Neuronal stem cell (in vitro differentiated cells): ENCODE data around the gene ANO6.
A peak's percentile ranks its signal among the peaks of the same experiment; 100 is the strongest.

Experiments used
- DNase-seq: peaks from one replicate; pipeline ENCODE4 v3.0.0-alpha.2; 2013; ENCODE audit warnings: low spot score
- H2AFZ ChIP-seq: one replicate; pipeline ENCODE4 v1.6.1; 2013; ENCODE audit warnings: mild to moderate bottlenecking, low read length, inconsistent platforms
- H2AK5ac ChIP-seq: 2 replicates; pipeline ENCODE4 v1.6.1; 2013; ENCODE audit warnings: low read depth, mild to moderate bottlenecking, inconsistent platforms, low read length, moderate library complexity, mixed read lengths
- H2BK120ac ChIP-seq: 2 replicates; pipeline ENCODE4 v1.6.1; 2013; ENCODE audit warnings: low read depth, mild to moderate bottlenecking, inconsistent platforms, low read length, moderate library complexity, mixed read lengths
- H2BK12ac ChIP-seq: one replicate; pipeline ENCODE4 v1.6.1; 2013; ENCODE audit warnings: low read length, inconsistent platforms
- H2BK15ac ChIP-seq: 2 replicates; pipeline ENCODE4 v1.6.1; 2013; ENCODE audit warnings: mild to moderate bottlenecking, low read length, inconsistent platforms, mixed read lengths
- H2BK5ac ChIP-seq: one replicate; pipeline ENCODE4 v1.6.1; 2013; ENCODE audit warnings: inconsistent platforms, mild to moderate bottlenecking, low read length, moderate library complexity
- H3K14ac ChIP-seq: one replicate; pipeline ENCODE4 v1.6.1; 2013; ENCODE audit warnings: low read length, inconsistent platforms
- H3K18ac ChIP-seq: 2 replicates; pipeline ENCODE4 v1.6.1; 2013; ENCODE audit warnings: low read length, inconsistent platforms
- H3K23ac ChIP-seq: 2 replicates; pipeline ENCODE4 v1.6.1; 2013; ENCODE audit warnings: low read depth, mild to moderate bottlenecking, mixed read lengths, low read length, inconsistent platforms; ENCODE audit not compliant: poor library complexity
- H3K27ac ChIP-seq: replicated peaks from 3 replicates; pipeline ENCODE4 v1.5.1; 2013; ENCODE audit warnings: low read length, inconsistent platforms
- H3K27me3 ChIP-seq, 3 experiments: 2 replicates each; pipeline ENCODE4 v1.6.1; 2013; ENCODE audit warnings: low read length in 3 of 3, mild to moderate bottlenecking in 2 of 3, inconsistent platforms in 1 of 3, low read depth in 1 of 3, mixed read lengths in 1 of 3, moderate library complexity in 1 of 3; ENCODE audit not compliant: control insufficient read depth in 3 of 3, insufficient read depth in 3 of 3
- H3K36me3 ChIP-seq, 2 donors: replicated peaks in 1 of 2; 2 replicates each; pipeline ENCODE4 v1.6.1; 2013; ENCODE audit warnings: low read length in 2 of 2; ENCODE audit not compliant: control insufficient read depth in 2 of 2, insufficient read depth in 2 of 2
- H3K4ac ChIP-seq: 2 replicates; pipeline ENCODE4 v1.6.1; 2013; ENCODE audit warnings: inconsistent platforms, mild to moderate bottlenecking, low read length, moderate library complexity
- H3K4me1 ChIP-seq, 2 donors: 1 replicate in 1 of 2; 2 replicates in 1 of 2; pipeline ENCODE4 v1.6.1; 2013; ENCODE audit warnings: low read length in 2 of 2, low read depth in 1 of 2; ENCODE audit not compliant: control insufficient read depth in 2 of 2, insufficient read depth in 1 of 2
- H3K4me2 ChIP-seq: one replicate; pipeline ENCODE4 v1.6.1; 2013; ENCODE audit warnings: mild to moderate bottlenecking, low read length, inconsistent platforms; ENCODE audit not compliant: insufficient read depth, poor library complexity, severe bottlenecking
- H3K4me3 ChIP-seq, 2 donors: 2 replicates each; pipeline ENCODE4 v1.5.1; 2013; ENCODE audit warnings: low read length in 2 of 2, mild to moderate bottlenecking in 2 of 2, inconsistent platforms in 1 of 2, moderate library complexity in 1 of 2
- H3K79me1 ChIP-seq: one replicate; pipeline ENCODE4 v1.6.1; 2013; ENCODE audit warnings: low read depth, mild to moderate bottlenecking, inconsistent platforms, low read length, moderate library complexity
- H3K9ac ChIP-seq: one replicate; pipeline ENCODE4 v1.6.1; 2013; ENCODE audit warnings: mild to moderate bottlenecking, low read depth, low read length, inconsistent platforms; ENCODE audit not compliant: poor library complexity
- H3K9me3 ChIP-seq, 2 donors: replicated peaks in 1 of 2; 2 replicates each; pipeline versions ENCODE3 to v1.6.1; 2013; ENCODE audit warnings: low read length in 2 of 2, mild to moderate bottlenecking in 2 of 2, inconsistent platforms in 1 of 2, low read depth in 1 of 2, mixed read lengths in 1 of 2, moderate library complexity in 1 of 2; ENCODE audit not compliant: control insufficient read depth in 2 of 2, insufficient read depth in 1 of 2
- H4K8ac ChIP-seq: one replicate; pipeline ENCODE4 v1.6.1; 2013; ENCODE audit warnings: low read depth, mild to moderate bottlenecking, inconsistent platforms, low read length, moderate library complexity
- H4K91ac ChIP-seq: one replicate; pipeline ENCODE4 v1.6.1; 2013; ENCODE audit warnings: low read length, low read depth, mild to moderate bottlenecking, inconsistent platforms; ENCODE audit not compliant: poor library complexity
- WGBS, 2 donors: extraction: QIAGEN DNeasy Blood & Tissue Kit; methylation state at CpG; one replicate each; pipeline ENCODE4 v1.1.7; 2013; ENCODE audit warnings: missing lambda C conversion rate in 2 of 2, mixed read lengths in 1 of 2; ENCODE audit not compliant: insufficient read length in 2 of 2, insufficient replicate concordance in 1 of 2; ENCODE audit errors: extremely low coverage in 2 of 2; 5-methylcytosine and 5-hydroxymethylcytosine counted together

Gene ANO6

DNA sequence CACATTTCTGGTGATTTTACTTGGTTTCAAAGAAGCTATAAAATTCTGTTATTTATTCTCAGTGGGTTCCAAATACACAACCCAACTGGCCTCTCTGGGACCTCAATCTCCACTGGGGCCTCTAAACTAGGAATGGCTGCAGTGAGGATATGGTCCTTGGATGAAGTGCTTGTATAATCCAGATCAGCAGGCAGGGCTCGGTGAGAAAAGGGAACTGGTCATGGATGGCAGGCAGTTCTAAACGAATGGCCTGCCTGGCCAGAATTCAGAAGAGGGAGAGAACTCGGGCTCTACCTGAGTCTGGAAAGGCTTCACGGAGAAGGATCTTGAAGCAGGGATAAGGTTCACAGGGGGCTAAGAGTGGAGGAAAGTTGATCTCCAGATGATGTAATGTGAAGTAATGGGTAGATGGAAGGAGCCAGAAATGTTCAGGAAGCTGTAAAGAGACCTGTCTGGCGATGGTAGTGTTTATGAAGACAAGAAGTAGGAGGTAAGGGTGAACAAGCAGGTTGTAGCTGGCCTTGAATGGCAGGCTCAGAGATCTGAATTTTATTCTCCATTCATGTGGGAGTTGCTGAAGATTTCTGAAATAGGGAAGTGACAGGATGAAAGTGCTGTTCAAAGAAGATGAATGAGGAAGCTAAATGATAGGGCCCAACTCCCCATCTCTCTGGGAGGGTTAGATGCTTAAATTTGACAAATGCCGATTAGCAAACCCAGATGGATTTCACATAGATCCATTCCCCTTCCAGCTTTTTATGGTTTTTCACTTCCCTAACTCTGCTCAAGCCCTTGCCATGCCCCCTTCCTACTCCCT lies 31.5 kb upstream of the ANO6 start:
- Histone ChIP-seq H3K4me2 (no peak overlapping the region), H3K27me3 (no peaks in the 10 kb centered on the region), H2BK15ac (no peak overlapping the region), H4K8ac (no peak overlapping the region), H3K4me1 (no peaks in the 10 kb centered on the region), H3K18ac (no peak overlapping the region), H2AK5ac (no peak overlapping the region), H2BK5ac (no peak overlapping the region), H3K23ac (no peak overlapping the region), H3K4me3 (no peak overlapping the region), H3K36me3 (no peaks in the 10 kb centered on the region), H3K9me3 (no peaks in the 10 kb centered on the region), H4K91ac (peak overlapping the region; percentile 9), H3K14ac (no peak overlapping the region), H2BK120ac (no peak overlapping the region), H3K27ac (no peak overlapping the region), H3K79me1 (no peaks in the 10 kb centered on the region), H2BK12ac (no peak overlapping the region), H3K4ac (no peak overlapping the region), H2AFZ (no peak overlapping the region), H3K9ac (no peak overlapping the region)
- no CpG with 5 or more reads among the region's 6 CpGs for WGBS, 2 donors
- DNase-seq = no peak

DNA sequence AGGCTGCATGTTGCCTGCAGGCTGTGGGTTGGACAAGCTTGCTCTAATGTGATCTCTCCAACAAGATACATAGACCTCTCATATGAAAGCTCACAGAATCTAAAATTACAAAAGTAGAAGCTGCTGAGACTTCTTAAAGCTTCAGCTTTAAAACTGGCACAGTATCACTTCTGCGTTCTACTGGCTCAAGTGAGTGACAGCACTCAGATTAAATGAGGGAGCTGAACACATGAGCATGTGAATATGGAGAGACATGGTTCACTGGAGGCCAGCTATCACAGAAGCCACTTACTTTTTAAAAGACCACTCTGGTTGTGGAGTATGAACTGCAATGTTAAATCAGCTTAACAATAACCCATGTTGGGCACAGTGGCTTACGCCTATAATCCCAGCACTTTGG lies 29.1 kb upstream of the ANO6 start:
- DNase-seq = no peak
- Histone ChIP-seq H3K23ac (no peak overlapping the region), H4K8ac (no peak overlapping the region), H2BK12ac (no peak overlapping the region), H3K4me3 (no peak overlapping the region), H3K4ac (no peak overlapping the region), H3K9ac (no peak overlapping the region), H3K14ac (no peak overlapping the region), H4K91ac (no peak overlapping the region), H2BK5ac (no peak overlapping the region), H3K27ac (no peak overlapping the region), H3K4me2 (no peak overlapping the region), H2BK120ac (no peak overlapping the region), H3K9me3 (no peaks in the 10 kb centered on the region), H3K36me3 (no peaks in the 10 kb centered on the region), H3K27me3 (no peaks in the 10 kb centered on the region), H2BK15ac (no peak overlapping the region), H3K79me1 (no peaks in the 10 kb centered on the region), H3K18ac (no peak overlapping the region), H3K4me1 (no peaks in the 10 kb centered on the region), H2AK5ac (no peak overlapping the region), H2AFZ (no peak overlapping the region)
- WGBS, 2 donors = no CpG with 5 or more reads among the region's 2 CpGs

DNA sequence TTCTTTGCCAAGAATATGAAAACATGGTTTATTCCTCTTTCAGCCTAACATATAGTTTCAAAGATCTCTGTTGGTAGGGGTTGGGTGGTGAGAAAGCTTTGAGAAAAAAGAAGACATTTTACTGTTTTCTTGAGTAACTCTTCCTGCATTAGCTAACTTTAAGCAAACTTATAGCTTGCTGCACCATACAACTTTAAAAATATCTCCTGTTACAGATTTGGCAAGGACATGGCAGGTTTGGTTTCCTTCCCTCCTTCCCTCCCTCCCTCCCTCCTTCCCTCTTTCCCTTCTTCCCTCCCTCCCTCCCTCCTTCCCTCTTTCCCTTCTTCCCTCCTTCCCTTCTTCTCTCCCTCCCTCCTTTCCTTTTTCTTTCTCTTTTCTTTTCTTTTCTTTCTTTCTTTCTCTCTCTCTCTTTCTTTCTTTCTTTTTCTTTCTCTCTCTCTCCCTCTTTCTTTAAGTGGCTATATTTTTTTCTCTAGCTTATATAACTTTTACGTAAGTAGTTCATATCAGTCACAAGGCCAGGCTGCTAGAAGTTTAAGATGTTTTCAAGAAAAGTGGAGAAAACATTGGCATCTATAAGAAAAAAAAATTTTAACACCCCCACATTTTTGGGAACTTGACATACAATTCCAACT lies 26.0 kb upstream of the ANO6 start:
- Histone ChIP-seq H2AFZ (no peak overlapping the region), H4K91ac (no peak overlapping the region), H3K4ac (no peak overlapping the region), H3K4me1 (no peaks in the 10 kb centered on the region), H3K23ac (no peak overlapping the region), H3K14ac (no peak overlapping the region), H3K27ac (no peak overlapping the region), H3K27me3 (no peaks in the 10 kb centered on the region), H4K8ac (no peak overlapping the region), H2BK5ac (no peak overlapping the region), H3K4me3 (no peak overlapping the region), H3K79me1 (no peaks in the 10 kb centered on the region), H3K18ac (no peak overlapping the region), H2BK12ac (no peak overlapping the region), H3K9me3 (no peaks in the 10 kb centered on the region), H3K4me2 (no peak overlapping the region), H2BK15ac (no peak overlapping the region), H2AK5ac (no peak overlapping the region), H2BK120ac (no peak overlapping the region), H3K9ac (no peak overlapping the region), H3K36me3 (no peaks in the 10 kb centered on the region)
- no peak for DNase-seq
- no CpG with 5 or more reads among the region's 1 CpG for WGBS, 2 donors

DNA sequence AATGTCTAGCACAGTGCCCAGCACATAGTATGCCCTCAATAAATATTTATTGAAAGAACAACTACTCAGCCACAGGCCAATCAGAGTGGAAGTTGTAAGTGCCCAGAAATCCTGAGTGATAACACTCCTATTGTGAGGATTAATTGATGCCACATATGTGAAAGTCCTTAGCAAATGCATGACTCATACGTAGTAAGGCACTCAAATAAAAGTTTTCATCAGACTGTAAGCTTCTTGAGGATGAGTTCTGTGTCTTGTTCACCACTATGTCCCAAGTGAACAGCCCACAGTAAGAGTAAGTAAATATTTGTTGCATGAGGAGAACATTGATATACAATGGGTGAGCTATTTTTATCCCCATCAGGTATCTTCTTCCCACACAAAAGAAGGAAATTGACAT lies 24.7 kb upstream of the ANO6 start:
- no peaks in the 10 kb centered on the region for H3K36me3 ChIP-seq
- WGBS, 2 donors = no CpG with 5 or more reads among the region's 1 CpG
- H3K4me2 ChIP-seq = no peak overlapping the region
- H2BK12ac ChIP-seq = no peak overlapping the region
- no peak overlapping the region for H3K4me3 ChIP-seq
- H2AK5ac ChIP-seq = no peak overlapping the region
- H3K18ac ChIP-seq = no peak overlapping the region
- H3K79me1 ChIP-seq = no peaks in the 10 kb centered on the region
- no peak overlapping the region for H3K23ac ChIP-seq
- no peak overlapping the region for H2BK5ac ChIP-seq
- no peaks in the 10 kb centered on the region for H3K4me1 ChIP-seq
- H3K9ac ChIP-seq = no peak overlapping the region
- no peak overlapping the region for H3K4ac ChIP-seq
- H3K27ac ChIP-seq = no peak overlapping the region
- no peaks in the 10 kb centered on the region for H3K27me3 ChIP-seq
- no peak for DNase-seq
- no peak overlapping the region for H4K8ac ChIP-seq
- no peak overlapping the region for H4K91ac ChIP-seq
- H3K14ac ChIP-seq = no peak overlapping the region
- H2AFZ ChIP-seq = no peak overlapping the region
- no peak overlapping the region for H2BK120ac ChIP-seq
- no peaks in the 10 kb centered on the region for H3K9me3 ChIP-seq
- H2BK15ac ChIP-seq = no peak overlapping the region
